ENCODE data around the gene CLDN1. TPM values are rescaled to one million over a fixed set of nuclear protein-coding genes. Genes with fewer than 3 reads are reported as not detected.

The CLDN1 gene
- total and polyA plus RNA-seq, 2 of the 4 experiments (the other 2 are of a cell fraction): 4.7 to 7.3 TPM

DNA sequence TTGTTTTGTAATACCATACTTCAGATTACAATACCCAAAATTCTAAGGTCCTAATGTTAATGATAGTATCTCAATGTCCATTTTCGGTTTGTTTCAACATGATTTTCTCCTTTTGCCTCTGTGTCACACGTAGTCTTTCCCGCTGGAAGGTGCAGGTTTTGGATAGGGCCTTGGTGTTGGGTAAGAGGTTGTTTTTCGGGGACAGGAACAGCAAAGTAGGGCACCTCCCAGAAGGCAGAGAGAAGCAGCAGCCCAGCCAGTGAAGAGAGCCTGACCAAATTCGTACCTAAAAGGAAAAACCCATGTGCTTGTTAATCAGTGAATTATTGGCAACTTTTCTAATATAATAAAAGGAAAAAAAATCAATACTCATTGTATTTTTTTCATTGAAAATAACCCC is 14.1 kb downstream of the CLDN1 start:
- no peaks in the 10 kb centered on the region; the same call in 1 of the 2 replicates for H4K20me1 ChIP-seq (ENCODE audit: insufficient read depth, low read length)
- intact Hi-C loops (cut with micrococcal nuclease): no loop called here
- H3K56ac ChIP-seq (ENCODE audit: extremely low read depth, insufficient read depth, low read length): no peak overlapping the region
- H3K27me3 ChIP-seq (ENCODE audit: control insufficient read depth, insufficient read depth, low read length): no peaks in the 10 kb centered on the region
- H3K4me2 ChIP-seq (ENCODE audit: low read depth, low read length): no peak overlapping the region
- ATAC-seq (ENCODE audit: low read depth): no peak
- no peak overlapping the region for H3K23ac ChIP-seq (ENCODE audit: low read depth, low read length)
- H2AK5ac ChIP-seq (ENCODE audit: low read depth, low read length): no peak overlapping the region
- no peaks in the 10 kb centered on the region for H3K9me3 ChIP-seq (ENCODE audit: control insufficient read depth, insufficient read depth, low read length)
- H3K4me3 ChIP-seq (ENCODE audit: insufficient read depth, low read depth, low read length): no peak overlapping the region
- DNase-seq: no peak
- peaks cover 4% of the 10 kb centered on the region; the same call in 1 of the 2 replicates for H3K9me1 ChIP-seq (ENCODE audit: insufficient read depth, low read length)
- WGBS, 2 experiments (ENCODE audit: extremely low coverage in 2 of 2, insufficient read length in 1 of 2): no CpG with 5 or more reads among the region's 5 CpGs
- no peak overlapping the region for H3K14ac ChIP-seq (replicated peaks; ENCODE audit: low read depth, low read length)
- no peak overlapping the region for H2BK5ac ChIP-seq (ENCODE audit: low read depth, low read length, poor library complexity, severe bottlenecking)
- POLR2A ChIA-PET (ENCODE audit: unreplicated experiment): no interaction called here
- no peak overlapping the region for H2BK20ac ChIP-seq (ENCODE audit: low read depth, low read length)
- in situ Hi-C loops (cut with MboI; ENCODE audit: low sequenced_read_pairs): no loop called here
- CTCF ChIA-PET: no interaction called here
- H3K9ac ChIP-seq (ENCODE audit: low read depth, low read length): no peak overlapping the region
- no peak overlapping the region for H2BK120ac ChIP-seq (ENCODE audit: low read depth, low read length)
- no peak for TF ChIP-seq NFE2L2 (IDR thresholded peaks at IDR 0.05; ENCODE audit: low read depth, low read length)
- TF ChIP-seq POLR2A (IDR thresholded peaks at IDR 0.05; ENCODE audit: low read depth, low read length): no peak
- no peak for TF ChIP-seq RAD21 (IDR thresholded peaks at IDR 0.05; ENCODE audit: low read length)
- TF ChIP-seq, protein P1, sequence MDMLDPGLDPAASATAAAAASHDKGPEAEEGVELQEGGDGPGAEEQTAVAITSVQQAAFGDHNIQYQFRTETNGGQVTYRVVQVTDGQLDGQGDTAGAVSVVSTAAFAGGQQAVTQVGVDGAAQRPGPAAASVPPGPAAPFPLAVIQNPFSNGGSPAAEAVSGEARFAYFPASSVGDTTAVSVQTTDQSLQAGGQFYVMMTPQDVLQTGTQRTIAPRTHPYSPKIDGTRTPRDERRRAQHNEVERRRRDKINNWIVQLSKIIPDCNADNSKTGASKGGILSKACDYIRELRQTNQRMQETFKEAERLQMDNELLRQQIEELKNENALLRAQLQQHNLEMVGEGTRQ (IDR thresholded peaks at IDR 0.05; ENCODE audit: low read depth, low read length): no peak
- TF ChIP-seq RCOR1 (IDR thresholded peaks at IDR 0.05; ENCODE audit: insufficient replicate concordance, low read length): no peak
- TF ChIP-seq BHLHE40 (IDR thresholded peaks at IDR 0.05; ENCODE audit: low read depth, low read length): no peak
- no peak for TF ChIP-seq FOS (IDR thresholded peaks at IDR 0.05; ENCODE audit: low read depth, low read length)
- TF ChIP-seq, protein P2, sequence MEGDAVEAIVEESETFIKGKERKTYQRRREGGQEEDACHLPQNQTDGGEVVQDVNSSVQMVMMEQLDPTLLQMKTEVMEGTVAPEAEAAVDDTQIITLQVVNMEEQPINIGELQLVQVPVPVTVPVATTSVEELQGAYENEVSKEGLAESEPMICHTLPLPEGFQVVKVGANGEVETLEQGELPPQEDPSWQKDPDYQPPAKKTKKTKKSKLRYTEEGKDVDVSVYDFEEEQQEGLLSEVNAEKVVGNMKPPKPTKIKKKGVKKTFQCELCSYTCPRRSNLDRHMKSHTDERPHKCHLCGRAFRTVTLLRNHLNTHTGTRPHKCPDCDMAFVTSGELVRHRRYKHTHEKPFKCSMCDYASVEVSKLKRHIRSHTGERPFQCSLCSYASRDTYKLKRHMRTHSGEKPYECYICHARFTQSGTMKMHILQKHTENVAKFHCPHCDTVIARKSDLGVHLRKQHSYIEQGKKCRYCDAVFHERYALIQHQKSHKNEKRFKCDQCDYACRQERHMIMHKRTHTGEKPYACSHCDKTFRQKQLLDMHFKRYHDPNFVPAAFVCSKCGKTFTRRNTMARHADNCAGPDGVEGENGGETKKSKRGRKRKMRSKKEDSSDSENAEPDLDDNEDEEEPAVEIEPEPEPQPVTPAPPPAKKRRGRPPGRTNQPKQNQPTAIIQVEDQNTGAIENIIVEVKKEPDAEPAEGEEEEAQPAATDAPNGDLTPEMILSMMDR (conservative IDR thresholded peaks at IDR 0.05; ENCODE audit: low read depth, low read length): no peak
- no peak for TF ChIP-seq MAFK (IDR thresholded peaks at IDR 0.05; ENCODE audit: low read depth, low read length)
- TF ChIP-seq CEBPB (IDR thresholded peaks at IDR 0.05; ENCODE audit: low read depth, low read length): no peak
- TF ChIP-seq SMC3 (IDR thresholded peaks at IDR 0.05; ENCODE audit: low read depth, low read length): no peak
- TF ChIP-seq MAZ (IDR thresholded peaks at IDR 0.05; ENCODE audit: borderline replicate concordance, low read depth, low read length): no peak
- TF ChIP-seq CHD1 (IDR thresholded peaks at IDR 0.05; ENCODE audit: low read depth, low read length): no peak
- no peaks in the 10 kb centered on the region; the same call in 1 of the 2 replicates for H3K36me3 ChIP-seq (ENCODE audit: control insufficient read depth, insufficient read depth, low read length)
- no peak overlapping the region for H4K91ac ChIP-seq (ENCODE audit: insufficient read depth, low read depth, low read length)
- no peaks in the 10 kb centered on the region for H3K4me1 ChIP-seq (ENCODE audit: control insufficient read depth, insufficient read depth, low read length)
- H3K79me1 ChIP-seq (ENCODE audit: low read depth in 1 of 2, low read length in 2 of 2): peaks cover 0 to 9% of the 10 kb centered on the region in 2 experiments; a peak in 2 of 4 replicates
- BruUV-seq (replicated peaks): no TSS peak
- no peak overlapping the region for H2AK9ac ChIP-seq (replicated peaks; ENCODE audit: low read depth, low read length, poor library complexity)
- no peak overlapping the region for H3K18ac ChIP-seq (ENCODE audit: low read depth, low read length)
- H3K4ac ChIP-seq (ENCODE audit: low read depth, low read length): no peak overlapping the region
- dilution Hi-C loops (cut with HindIII; ENCODE audit: low sequenced_read_pairs, unreplicated experiment): no loop called here
- H4K8ac ChIP-seq (ENCODE audit: low read depth in 2 of 2, low read length in 2 of 2): no peak overlapping the region
- no peak overlapping the region for H2AFZ ChIP-seq (replicated peaks; ENCODE audit: low read length, poor library complexity)
- no peak overlapping the region for H2BK15ac ChIP-seq (ENCODE audit: low read depth, low read length)
- H4K5ac ChIP-seq (ENCODE audit: low read depth, low read length): no peak overlapping the region
- no peak overlapping the region for H3K27ac ChIP-seq (ENCODE audit: insufficient read depth, low read length)

All from IMR-90 (cell line).